Glutamatergic neuron (in vitro differentiated cells): ENCODE measurements around the gene BCKDK. TPM values are rescaled to one million over a fixed set of nuclear protein-coding genes. Genes with fewer than 3 reads are reported as not detected.

ENCODE experiments used
- DNase-seq: peaks from one replicate; pipeline ENCODE4 v3.0.0; 2022
- H3K27ac Mint-ChIP-seq: one replicate; pipeline ENCODE4 v1.8.0; 2020; ENCODE audit warnings: mild to moderate bottlenecking, mixed read lengths, inconsistent platforms; ENCODE audit not compliant: unreplicated experiment
- H3K27me3 Mint-ChIP-seq: one replicate; pipeline ENCODE4 v1.8.0; 2020; ENCODE audit warnings: mild to moderate bottlenecking, moderate library complexity, mixed read lengths, inconsistent platforms; ENCODE audit not compliant: unreplicated experiment
- H3K36me3 Mint-ChIP-seq: one replicate; pipeline ENCODE4 v1.8.0; 2020; ENCODE audit warnings: mild to moderate bottlenecking, mixed read lengths, inconsistent platforms; ENCODE audit not compliant: unreplicated experiment
- H3K4me1 Mint-ChIP-seq: one replicate; pipeline ENCODE4 v1.8.0; 2020; ENCODE audit warnings: mild to moderate bottlenecking, low read depth, mixed read lengths, inconsistent platforms; ENCODE audit not compliant: unreplicated experiment
- H3K4me3 Mint-ChIP-seq: one replicate; pipeline ENCODE4 v1.8.0; 2020; ENCODE audit warnings: mild to moderate bottlenecking, mixed read lengths, inconsistent platforms; ENCODE audit not compliant: unreplicated experiment
- H3K9me3 Mint-ChIP-seq: one replicate; pipeline ENCODE4 v1.8.0; 2020; ENCODE audit warnings: mild to moderate bottlenecking, moderate library complexity, mixed read lengths, inconsistent platforms; ENCODE audit not compliant: unreplicated experiment
- total RNA-seq: library from RNA; stranded (reverse); fragmentation: NEBNext Ultra II Directional; extraction: Animal tissue kit (Norgen Biotek cat#: 25700); gene quantifications from one replicate; pipeline ENCODE4 v1.2.1, GENCODE V29; 2021; ENCODE audit not compliant: unreplicated experiment
- TF ChIP-seq, protein P1 (sequence below): fragments of 200-600 bp; sonication (generic); IDR thresholded peaks from one replicate; pipeline ENCODE4 v1.5.0; 2021; ENCODE audit not compliant: partially characterized antibody, unreplicated experiment

Gene BCKDK
- total RNA-seq, 1 donor from 2014 or later = 62.4 TPM

DNA sequence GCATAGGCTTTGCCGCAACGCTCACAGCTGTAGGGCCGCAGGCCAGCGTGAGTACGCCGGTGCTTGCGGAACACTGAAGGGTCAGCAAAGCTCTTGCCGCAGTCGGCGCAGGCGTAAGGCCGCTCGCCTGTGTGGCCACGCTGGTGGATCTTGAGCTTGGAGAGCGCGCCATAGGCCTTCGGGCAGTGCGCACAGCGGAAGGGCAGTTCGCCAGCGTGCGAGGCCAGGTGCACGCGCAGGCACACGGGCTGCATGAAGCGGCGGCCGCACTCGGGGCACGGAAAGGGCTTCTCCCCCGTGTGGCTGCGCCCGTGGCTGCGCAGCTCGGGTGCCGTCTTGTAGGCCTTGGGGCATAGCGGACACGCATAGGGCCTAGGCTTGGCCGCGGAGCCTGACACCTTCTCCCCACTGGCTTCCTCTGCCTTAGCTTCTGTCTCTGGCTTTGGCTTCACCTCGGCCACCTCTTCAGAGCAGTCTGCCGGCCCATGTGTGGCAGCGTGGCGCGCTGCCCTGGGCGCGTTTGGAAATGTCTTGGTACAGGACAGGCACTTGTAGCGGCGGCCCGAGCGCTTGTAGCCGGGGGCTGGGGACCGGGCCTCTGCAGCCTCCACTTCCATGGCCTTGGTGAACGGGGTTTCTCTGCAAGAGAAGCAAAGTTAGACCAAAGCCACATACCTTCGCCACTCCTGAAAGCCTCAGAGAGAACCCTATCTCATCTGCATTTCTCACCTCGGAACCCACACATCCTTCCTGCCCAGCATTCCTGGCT, 44.2 kb upstream of the BCKDK start:
- H3K4me3 Mint-ChIP-seq = peak overlapping the region; percentile 71
- no peaks in the 10 kb centered on the region for H3K36me3 Mint-ChIP-seq
- peaks cover 11% of the 10 kb centered on the region for H3K27me3 Mint-ChIP-seq
- peaks cover 14% of the 10 kb centered on the region for H3K4me1 Mint-ChIP-seq
- peak overlapping the region; percentile 76 for H3K27ac Mint-ChIP-seq
- no peak for DNase-seq
- TF ChIP-seq, protein P1, sequence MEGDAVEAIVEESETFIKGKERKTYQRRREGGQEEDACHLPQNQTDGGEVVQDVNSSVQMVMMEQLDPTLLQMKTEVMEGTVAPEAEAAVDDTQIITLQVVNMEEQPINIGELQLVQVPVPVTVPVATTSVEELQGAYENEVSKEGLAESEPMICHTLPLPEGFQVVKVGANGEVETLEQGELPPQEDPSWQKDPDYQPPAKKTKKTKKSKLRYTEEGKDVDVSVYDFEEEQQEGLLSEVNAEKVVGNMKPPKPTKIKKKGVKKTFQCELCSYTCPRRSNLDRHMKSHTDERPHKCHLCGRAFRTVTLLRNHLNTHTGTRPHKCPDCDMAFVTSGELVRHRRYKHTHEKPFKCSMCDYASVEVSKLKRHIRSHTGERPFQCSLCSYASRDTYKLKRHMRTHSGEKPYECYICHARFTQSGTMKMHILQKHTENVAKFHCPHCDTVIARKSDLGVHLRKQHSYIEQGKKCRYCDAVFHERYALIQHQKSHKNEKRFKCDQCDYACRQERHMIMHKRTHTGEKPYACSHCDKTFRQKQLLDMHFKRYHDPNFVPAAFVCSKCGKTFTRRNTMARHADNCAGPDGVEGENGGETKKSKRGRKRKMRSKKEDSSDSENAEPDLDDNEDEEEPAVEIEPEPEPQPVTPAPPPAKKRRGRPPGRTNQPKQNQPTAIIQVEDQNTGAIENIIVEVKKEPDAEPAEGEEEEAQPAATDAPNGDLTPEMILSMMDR = no peak
- H3K9me3 Mint-ChIP-seq = peaks cover 13% of the 10 kb centered on the region

DNA sequence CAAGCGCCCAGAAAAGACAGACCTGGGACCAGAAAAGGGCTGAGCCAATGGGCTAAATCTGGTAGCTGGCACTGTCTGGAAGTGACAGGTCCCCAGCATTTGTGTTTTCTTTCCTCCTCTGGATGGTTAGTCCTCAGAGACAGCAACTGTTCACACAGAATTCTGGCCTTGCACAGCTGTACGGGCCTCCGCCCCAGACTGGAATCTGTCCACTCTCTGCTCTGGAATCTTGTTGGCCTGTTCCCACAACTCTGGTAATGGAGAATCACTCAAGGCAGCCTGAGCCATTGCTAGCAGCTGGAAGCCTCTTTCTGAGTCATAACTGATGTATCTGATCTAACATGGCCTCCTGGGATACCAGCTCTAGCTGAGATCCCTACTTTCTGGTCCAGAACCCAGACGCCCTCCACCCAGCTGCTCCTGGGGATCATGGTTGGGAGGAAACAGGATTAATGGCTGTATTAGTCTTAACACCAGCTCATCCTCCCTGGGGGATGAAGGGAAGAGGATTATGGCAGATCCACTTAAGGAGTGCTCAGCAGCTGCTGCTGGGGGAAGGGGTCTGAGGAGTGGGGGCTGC, 43.2 kb upstream of the BCKDK start:
- TF ChIP-seq, protein P1 = no peak
- Mint-ChIP-seq H3K4me3 (peak overlapping the region; percentile 71), H3K36me3 (no peaks in the 10 kb centered on the region), H3K4me1 (peaks cover 14% of the 10 kb centered on the region), H3K9me3 (peaks cover 13% of the 10 kb centered on the region), H3K27me3 (peaks cover 11% of the 10 kb centered on the region), H3K27ac (peak overlapping the region; percentile 76)
- peak; percentile 67 for DNase-seq

DNA sequence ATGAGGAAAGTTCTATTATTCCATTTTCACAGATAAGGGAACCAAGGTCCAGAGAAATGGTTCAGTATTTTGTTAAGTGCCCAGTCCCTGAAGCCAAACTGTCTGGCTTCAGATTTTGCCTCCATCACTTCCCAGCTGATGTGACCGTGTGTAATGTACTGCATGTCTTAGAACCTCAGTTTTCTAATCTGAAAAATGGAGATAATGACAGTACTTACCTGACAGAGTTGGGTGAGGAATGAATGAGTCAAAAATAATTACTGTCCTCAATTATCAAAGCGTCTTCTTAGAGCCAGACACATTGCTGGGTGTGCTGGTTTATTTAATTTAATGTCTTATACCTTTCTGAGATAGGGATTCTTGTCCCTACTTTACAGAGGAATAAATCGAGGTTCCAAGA, 40.8 kb upstream of the BCKDK start:
- Mint-ChIP-seq H3K27me3 (peaks cover 11% of the 10 kb centered on the region), H3K36me3 (no peaks in the 10 kb centered on the region), H3K27ac (no peak overlapping the region), H3K4me3 (no peak overlapping the region), H3K4me1 (peaks cover 19% of the 10 kb centered on the region), H3K9me3 (peaks cover 16% of the 10 kb centered on the region)
- DNase-seq = no peak
- TF ChIP-seq, protein P1 = no peak

DNA sequence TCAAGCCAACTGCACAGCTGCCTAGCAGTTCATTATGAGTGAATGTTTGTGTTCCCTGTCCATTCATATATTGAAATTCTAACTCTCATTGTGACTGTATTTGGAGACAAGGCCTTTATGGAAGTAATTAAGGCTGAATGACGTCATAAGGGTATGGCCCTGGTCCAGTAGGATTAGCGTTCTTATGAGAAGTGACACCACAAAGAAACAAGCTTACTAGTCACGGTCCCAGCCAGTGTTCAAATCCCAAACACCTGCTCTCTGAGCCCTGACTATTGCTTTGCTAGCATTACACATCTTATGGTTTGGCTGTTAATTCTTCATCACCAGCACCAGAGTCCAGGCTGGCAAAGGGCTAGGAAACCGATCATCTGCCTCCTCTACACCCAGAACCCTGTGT, 36.3 kb upstream of the BCKDK start:
- Mint-ChIP-seq H3K4me1 (peaks cover 10% of the 10 kb centered on the region), H3K27ac (peak overlapping the region; percentile 99), H3K36me3 (no peaks in the 10 kb centered on the region), H3K9me3 (peaks cover 15% of the 10 kb centered on the region), H3K4me3 (peak overlapping the region; percentile 98), H3K27me3 (peaks cover 5% of the 10 kb centered on the region)
- DNase-seq = no peak
- TF ChIP-seq, protein P1 = no peak

DNA sequence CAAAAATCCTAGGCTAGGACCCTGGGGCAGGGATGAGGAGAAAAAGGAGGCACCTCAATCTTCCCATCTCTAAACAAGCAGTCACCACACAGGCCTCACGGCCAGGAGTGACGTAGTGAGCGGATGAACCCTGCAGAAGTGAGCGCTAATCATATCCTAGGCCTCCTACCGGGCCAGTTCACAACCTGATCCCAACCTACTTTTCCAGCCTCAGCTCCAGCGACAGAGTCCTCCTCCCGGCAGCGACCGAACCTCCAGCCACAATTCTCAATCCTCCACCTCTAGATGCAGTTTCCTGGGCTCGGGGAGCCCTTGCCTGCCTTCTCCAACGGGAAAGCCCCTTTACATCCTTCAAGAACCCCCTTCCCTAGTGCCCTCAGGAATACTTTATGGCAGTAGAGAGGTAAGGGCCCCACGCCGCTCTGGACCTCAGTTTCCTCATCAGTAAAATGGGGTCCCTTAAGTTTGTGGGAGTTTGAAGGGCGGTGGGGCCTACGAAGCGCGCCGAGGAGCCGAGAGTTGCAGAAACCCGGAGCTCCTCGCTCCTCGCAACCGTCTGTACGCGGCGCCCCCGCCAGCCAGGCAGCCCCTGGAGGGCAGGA, 35.5 kb upstream of the BCKDK start:
- peaks cover 5% of the 10 kb centered on the region for H3K27me3 Mint-ChIP-seq
- peak overlapping the region; percentile 99 for H3K27ac Mint-ChIP-seq
- DNase-seq = no peak
- peak overlapping the region; percentile 98 for H3K4me3 Mint-ChIP-seq
- TF ChIP-seq, protein P1 = no peak
- H3K4me1 Mint-ChIP-seq = peaks cover 10% of the 10 kb centered on the region
- no peaks in the 10 kb centered on the region for H3K36me3 Mint-ChIP-seq
- H3K9me3 Mint-ChIP-seq = peaks cover 15% of the 10 kb centered on the region
